ENCODE measurements around the gene KCTD16.

GRCh38 chr5:144298658-144299057, 128.0 kb downstream of the KCTD16 start:
- TF ChIP-seq, protein P1, sequence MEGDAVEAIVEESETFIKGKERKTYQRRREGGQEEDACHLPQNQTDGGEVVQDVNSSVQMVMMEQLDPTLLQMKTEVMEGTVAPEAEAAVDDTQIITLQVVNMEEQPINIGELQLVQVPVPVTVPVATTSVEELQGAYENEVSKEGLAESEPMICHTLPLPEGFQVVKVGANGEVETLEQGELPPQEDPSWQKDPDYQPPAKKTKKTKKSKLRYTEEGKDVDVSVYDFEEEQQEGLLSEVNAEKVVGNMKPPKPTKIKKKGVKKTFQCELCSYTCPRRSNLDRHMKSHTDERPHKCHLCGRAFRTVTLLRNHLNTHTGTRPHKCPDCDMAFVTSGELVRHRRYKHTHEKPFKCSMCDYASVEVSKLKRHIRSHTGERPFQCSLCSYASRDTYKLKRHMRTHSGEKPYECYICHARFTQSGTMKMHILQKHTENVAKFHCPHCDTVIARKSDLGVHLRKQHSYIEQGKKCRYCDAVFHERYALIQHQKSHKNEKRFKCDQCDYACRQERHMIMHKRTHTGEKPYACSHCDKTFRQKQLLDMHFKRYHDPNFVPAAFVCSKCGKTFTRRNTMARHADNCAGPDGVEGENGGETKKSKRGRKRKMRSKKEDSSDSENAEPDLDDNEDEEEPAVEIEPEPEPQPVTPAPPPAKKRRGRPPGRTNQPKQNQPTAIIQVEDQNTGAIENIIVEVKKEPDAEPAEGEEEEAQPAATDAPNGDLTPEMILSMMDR (IDR thresholded peaks at IDR 0.05) = no peak
- TF ChIP-seq POLR2A (IDR thresholded peaks at IDR 0.05) (no peak), POLR2AphosphoS5 (IDR thresholded peaks at IDR 0.05) (no peak)

Data from prostate gland (tissue), 2 donors.